GM12878 (cell line): ENCODE measurements around the gene VPS18. TPM values are rescaled to one million over a fixed set of nuclear protein-coding genes. Genes with fewer than 3 reads are reported as not detected.
A peak's percentile ranks its signal among the peaks of the same experiment; 100 is the strongest.

Experiments used
- ASH2L ChIP-seq: fragments of 300-600, 200-600 bp; sonication (generic); IDR thresholded peaks from 2 replicates; pipeline ENCODE4 v1.6.1; 2017; ENCODE audit warnings: low read depth, mild to moderate bottlenecking, borderline replicate concordance
- CBFB ChIP-seq: IDR thresholded peaks from 2 replicates; pipeline ENCODE4 v1.6.1; 2016; ENCODE audit warnings: antibody characterized with exemption, low read depth
- CBX3 ChIP-seq: fragments of 200-600 bp; sonication (generic); IDR thresholded peaks from 2 replicates; pipeline ENCODE4 v1.6.1; 2016; ENCODE audit warnings: low read depth, borderline replicate concordance
- CEBPZ ChIP-seq: fragments of 150-350 bp; IDR thresholded peaks from 2 replicates; pipeline ENCODE4 v1.6.1; 2016; ENCODE audit warnings: low read depth, low read length
- EGR1 ChIP-seq, 2 experiments: IDR thresholded peaks; 1 replicate in 1 of 2; 2 replicates in 1 of 2; pipeline ENCODE4 v1.6.1; 2011 to 2012; ENCODE audit warnings: low read depth in 2 of 2, low read length in 2 of 2, borderline replicate concordance in 1 of 2, mild to moderate bottlenecking in 1 of 2, moderate library complexity in 1 of 2
- HSF1 ChIP-seq: fragments of 150-350 bp; IDR thresholded peaks from 2 replicates; pipeline ENCODE4 v1.6.1; 2014; ENCODE audit warnings: mild to moderate bottlenecking, low read depth, low read length
- KAT2A ChIP-seq: conservative IDR thresholded peaks from 2 replicates; pipeline ENCODE4 v1.6.1; 2011; ENCODE audit warnings: low read depth, low read length; ENCODE audit not compliant: control insufficient read depth
- MAX ChIP-seq: IDR thresholded peaks from 2 replicates; pipeline ENCODE4 v1.6.1; 2012; ENCODE audit warnings: low read depth, low read length, improper control_type of control experiment
- POU2F2 ChIP-seq: IDR thresholded peaks from 3 replicates; pipeline ENCODE4 v1.6.1; 2011; ENCODE audit warnings: low read depth, mild to moderate bottlenecking, low read length, borderline replicate concordance
- RAD21 ChIP-seq: IDR thresholded peaks from 2 replicates; pipeline ENCODE4 v1.6.1; 2011; ENCODE audit warnings: mild to moderate bottlenecking, low read depth, low read length, moderate library complexity; ENCODE audit not compliant: insufficient read depth
- SMAD1 ChIP-seq: fragments of 450-650 bp; IDR thresholded peaks from 2 replicates; pipeline ENCODE4 v1.6.1; 2018; ENCODE audit warnings: mild to moderate bottlenecking, low read depth; ENCODE audit not compliant: partially characterized antibody
- TAF1 ChIP-seq: IDR thresholded peaks from 2 replicates; pipeline ENCODE4 v1.6.1; 2011; ENCODE audit warnings: mild to moderate bottlenecking, low read depth, low read length, borderline replicate concordance
- TARDBP ChIP-seq: IDR thresholded peaks from 2 replicates; pipeline ENCODE4 v1.6.1; 2016; ENCODE audit warnings: borderline replicate concordance
- ZBTB33 ChIP-seq: fragments of 450-650 bp; IDR thresholded peaks from 2 replicates; pipeline ENCODE4 v1.6.1; 2017; ENCODE audit warnings: mild to moderate bottlenecking
- ZBTB40 ChIP-seq: fragments of 450-650 bp; IDR thresholded peaks from 2 replicates; pipeline ENCODE4 v1.6.1; 2016; ENCODE audit warnings: mild to moderate bottlenecking, moderate library complexity, borderline replicate concordance
- ZNF384 ChIP-seq: IDR thresholded peaks from 2 replicates; pipeline ENCODE4 v1.6.1; 2012; ENCODE audit warnings: low read depth, mild to moderate bottlenecking, low read length, improper control_type of control experiment, borderline replicate concordance
- polyA plus RNA-seq, 11 experiments: library from polyadenylated mRNA; depleted of rRNA in 4 of 11; unstranded in 6 of 11; stranded (reverse) in 5 of 11; fragments of >200 nt; fragmentation: Nextera tagmentation in 4 of 11; fragmentation: Illumina TruSeq in 1 of 11; extraction: Ambion mirVana in 4 of 11; extraction: Trizol in 1 of 11; gene quantifications; 1 replicate in 1 of 11; 2 replicates in 10 of 11; pipeline versions ENCODE4 v1.2.1 to v1.2.3, GENCODE V29; 2011 to 2016; ENCODE audit warnings: inconsistent platforms in 2 of 11, missing spikeins in 2 of 11, low read depth in 1 of 11
- total RNA-seq, 4 experiments: library from RNA; depleted of rRNA in 3 of 4; stranded (reverse); fragments of >200 nt in 3 of 4; fragmentation: Illumina TruSeq in 1 of 4; extraction: Trizol in 1 of 4; gene quantifications; 2 replicates each; pipeline versions ENCODE4 v1.2.1 to v1.2.3, GENCODE V29; 2013 to 2021

VPS18 gene
- total and polyA plus RNA-seq, 10 of the 15 experiments (the other 5 are each of a cell fraction or from before 2014, with no cell fraction given) = 0.71 to 20.4 (median 10.6) TPM

GRCh38 chr15:40952901-40953712 lies 58.9 kb downstream of the VPS18 start, which contains the start of gene CHAC1 (continued):
- TF ChIP-seq ASH2L (no peak), ZNF384 (no peak), ZBTB40 (no peak), ZBTB33 (no peak), EGR1 (IDR thresholded peaks at IDR 0.05; ENCODE audit: borderline replicate concordance in 1 of 2, low read depth in 2 of 2, low read length in 2 of 2) (peak in 1 of 2 experiments; percentile 50; a peak in 1 of 3 replicates), RAD21 (no peak), TAF1 (no peak), KAT2A (no peak), CBFB (no peak), HSF1 (no peak), POU2F2 (no peak), CEBPZ (no peak), TARDBP (no peak), MAX (peak; percentile 48), SMAD1 (no peak), CBX3 (no peak)
